Activated CD8-positive, alpha-beta T cell treated with anti-CD3 and anti-CD28 coated beads for 36 hours (primary cell): ENCODE measurements around the gene FGFRL1. TPM values are rescaled to one million over a fixed set of nuclear protein-coding genes. Genes with fewer than 3 reads are reported as not detected.

Experiments
- ATAC-seq: fragments of 200-7000 bp; cut with Tn5 transposase; one replicate; pipeline ENCODE4 v1.10.0; 2021; ENCODE audit warnings: mild to moderate bottlenecking, moderate library complexity
- CTCF ChIA-PET: fragments of 350-600 bp; sonication (Branson Sonifier 250); formaldehyde crosslinking; loops from one replicate; lab custom pipeline; 2021; ENCODE audit warnings: antibody characterized with exemption; lab: Charles Lee
- POLR2A ChIA-PET: fragments of 350-600 bp; sonication (Branson Sonifier 250); formaldehyde crosslinking; loops from one replicate; lab custom pipeline; 2021; ENCODE audit warnings: antibody characterized with exemption; lab: Charles Lee
- DNase-seq: peaks from one replicate; pipeline ENCODE4 v3.0.0-alpha.2; 2020
- H3K27ac Mint-ChIP-seq: one replicate; pipeline ENCODE4 v1.8.0; 2021; ENCODE audit warnings: mild to moderate bottlenecking, mixed read lengths
- H3K27me3 Mint-ChIP-seq: one replicate; pipeline ENCODE4 v1.8.0; 2021; ENCODE audit warnings: mixed read lengths
- H3K36me3 Mint-ChIP-seq: one replicate; pipeline ENCODE4 v1.8.0; 2021; ENCODE audit warnings: low read depth, mixed read lengths
- H3K4me1 Mint-ChIP-seq: one replicate; pipeline ENCODE4 v1.8.0; 2021; ENCODE audit warnings: low read depth, mixed read lengths
- H3K4me3 Mint-ChIP-seq: one replicate; pipeline ENCODE4 v1.8.0; 2021; ENCODE audit warnings: mild to moderate bottlenecking, moderate library complexity, mixed read lengths
- H3K9me3 Mint-ChIP-seq: one replicate; pipeline ENCODE4 v1.8.0; 2021; ENCODE audit warnings: mixed read lengths
- CTCF ChIP-seq: fragments of 200-600 bp; IDR thresholded peaks from one replicate; pipeline ENCODE4 v1.8.0; 2022; ENCODE audit warnings: antibody characterized with exemption, mild to moderate bottlenecking
- intact Hi-C: fragments of 100-400 bp; cut with micrococcal nuclease; formaldehyde crosslinking; loops from one replicate; pipeline ENCODE4 v1.10.0; 2022
- total RNA-seq, 2 experiments: library from RNA; stranded (reverse); gene quantifications; one replicate each; pipeline ENCODE4 v1.2.3, GENCODE V29; 2021

The FGFRL1 gene
- total RNA-seq, 2 experiments from 2014 or later: 16.2 to 18.0 TPM

DNA sequence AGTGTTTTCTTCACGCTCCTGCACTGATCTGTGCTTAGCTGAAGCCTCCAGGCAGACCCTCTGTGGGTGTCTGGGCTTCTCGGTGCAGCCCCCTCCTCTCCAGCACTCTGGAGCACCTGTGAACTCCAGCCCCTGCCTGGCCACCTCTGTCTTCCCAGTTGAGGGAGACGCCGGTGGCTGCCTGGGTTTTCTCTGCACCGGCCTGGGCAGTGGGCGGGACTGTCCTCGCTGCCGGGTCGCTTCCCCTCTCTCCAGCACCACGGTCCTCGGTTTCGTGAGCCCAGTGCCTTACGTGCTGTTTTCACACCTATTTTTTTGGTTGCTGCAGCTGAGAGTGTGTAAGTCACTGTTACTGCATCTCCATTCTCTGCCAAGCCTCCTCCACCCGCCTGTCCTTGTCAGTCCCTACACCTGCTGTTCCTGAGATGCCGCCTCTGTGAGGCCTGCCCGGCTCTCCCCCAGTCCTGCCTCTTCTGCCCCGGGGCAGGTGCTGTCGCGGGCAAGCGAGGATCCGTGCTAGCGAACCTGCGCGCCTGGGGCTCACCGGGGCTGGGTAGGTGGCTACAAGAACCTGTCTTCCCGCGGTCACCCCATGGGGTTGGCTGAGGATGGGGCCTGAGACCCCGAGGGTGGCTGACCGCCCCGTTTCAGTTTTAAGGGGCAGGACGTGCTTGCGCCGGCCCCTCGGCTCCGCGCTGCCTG lies 2.4 kb upstream of the FGFRL1 start:
- intact Hi-C loops: no loop called here
- Mint-ChIP-seq H3K27ac (no peak overlapping the region), H3K27me3 (peaks cover 36% of the 10 kb centered on the region), H3K4me3 (peak overlapping the region; percentile 55), H3K9me3 (peaks cover 2% of the 10 kb centered on the region), H3K4me1 (peaks cover 8% of the 10 kb centered on the region), H3K36me3 (peaks cover 4% of the 10 kb centered on the region)
- CTCF ChIA-PET: interaction anchor here (1.3 kb wide), 1 partner anchor 75 kb away, joined by 3 read pairs; no protein-coding TSS in a partner anchor
- POLR2A ChIA-PET: interaction anchor here (0.8 kb wide), 1 partner anchor 227 kb away, joined by 4 read pairs; no protein-coding TSS in a partner anchor
- DNase-seq (peak; percentile 42), ATAC-seq (no peak)
- no peak for TF ChIP-seq CTCF

DNA sequence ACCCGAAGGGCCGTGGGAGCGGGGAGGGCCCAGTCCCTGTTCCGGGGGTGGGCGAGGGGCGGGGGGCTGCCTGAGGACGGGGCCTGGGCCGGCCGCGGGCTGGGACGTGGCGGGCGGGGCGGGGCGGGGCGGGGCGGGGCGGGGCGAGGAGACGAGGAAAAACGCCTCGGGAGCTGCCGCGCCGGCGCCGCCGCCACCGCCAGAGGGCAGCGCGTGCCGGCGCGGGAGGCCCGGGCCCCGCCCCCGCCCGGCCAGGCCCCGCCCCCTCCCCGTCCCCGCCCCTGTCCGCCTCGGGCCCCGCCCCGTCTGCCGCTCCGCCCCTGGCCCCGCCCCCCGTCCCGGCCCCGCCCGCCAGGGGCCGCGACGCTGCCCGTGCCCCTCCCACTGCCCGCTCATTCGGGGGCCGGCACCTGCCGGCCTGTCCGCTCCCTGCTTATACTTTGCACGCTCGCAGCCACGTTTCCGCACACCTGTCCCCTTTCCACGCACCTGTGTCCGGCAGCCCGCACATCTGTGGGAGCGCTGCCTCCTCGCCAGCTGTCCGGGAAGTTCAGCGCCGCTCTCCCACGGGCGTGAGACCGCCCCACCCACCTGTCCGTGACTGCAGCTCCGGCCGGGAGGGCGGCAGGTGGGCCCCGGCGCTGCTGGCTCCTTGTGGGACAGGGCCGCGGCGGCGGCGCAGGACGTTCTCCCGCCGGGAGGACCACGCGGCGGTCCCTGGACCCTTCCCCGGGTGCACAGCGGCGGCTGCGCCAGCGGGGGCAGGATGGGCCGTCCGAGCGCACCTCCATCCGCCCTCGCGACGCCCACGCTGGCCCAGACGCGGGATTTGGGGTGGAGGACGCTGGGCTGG lies 1.7 kb upstream of the FGFRL1 start:
- intact Hi-C loops: no loop called here

DNA sequence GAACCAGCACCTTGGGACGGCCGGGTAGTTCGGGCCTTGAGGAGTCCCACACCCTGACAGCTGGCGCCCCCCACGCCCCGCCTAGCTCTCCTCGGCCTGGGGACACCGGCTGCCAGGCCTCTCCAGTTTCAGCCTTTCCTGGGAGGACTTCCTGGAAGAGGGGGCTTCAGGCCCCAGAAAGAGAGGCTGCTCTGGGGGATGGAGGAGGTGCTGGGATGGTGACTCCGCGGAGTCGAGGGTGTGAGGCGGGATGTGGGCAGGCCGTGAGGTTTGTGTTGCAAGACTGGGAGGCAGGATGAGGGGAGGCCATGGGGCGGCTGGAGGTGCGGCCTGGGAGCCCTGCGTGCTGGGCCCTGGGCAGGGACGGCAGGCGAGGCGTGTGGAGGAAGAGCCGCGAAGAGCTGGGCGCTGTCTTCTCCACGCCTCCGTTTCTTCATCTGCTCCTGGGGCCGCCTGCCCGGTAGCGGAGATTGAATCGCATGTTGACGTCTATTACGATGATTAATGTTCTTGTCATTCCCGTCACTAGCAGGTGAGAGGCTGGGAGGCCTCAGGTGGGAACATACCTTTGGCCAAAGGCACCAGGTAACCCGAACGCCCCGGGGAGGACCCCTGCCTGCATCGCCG lies 918 bp upstream of the FGFRL1 start:
- Mint-ChIP-seq H3K4me3 (peak overlapping the region; percentile 62), H3K36me3 (peaks cover 4% of the 10 kb centered on the region), H3K27me3 (peaks cover 30% of the 10 kb centered on the region), H3K4me1 (peaks cover 8% of the 10 kb centered on the region), H3K27ac (peak overlapping the region; percentile 65), H3K9me3 (peaks cover 2% of the 10 kb centered on the region)
- intact Hi-C loops: no loop called here
- CTCF ChIA-PET: interaction anchor here (0.7 to 1.2 kb wide), 5 partner anchors 53 to 327 kb away, joined by 3 read pairs; partner anchors contain the start of genes GAK and TMEM175
- POLR2A ChIA-PET: interaction anchor here (0.6 to 1.5 kb wide), 3 partner anchors 24 to 129 kb away, joined by 3 to 6 read pairs (median 3); partner anchors contain the start of genes GAK, IDUA and TMEM175
- DNase-seq (peak; percentile 89), ATAC-seq (peak; percentile 60)
- no peak for TF ChIP-seq CTCF

More for the DNA sequence above, 1.7 kb upstream of the FGFRL1 start:
- ATAC-seq (peak; percentile 62), DNase-seq (peak; percentile 72)
- peaks cover 31% of the 10 kb centered on the region for H3K27me3 Mint-ChIP-seq
- peaks cover 4% of the 10 kb centered on the region for H3K36me3 Mint-ChIP-seq
- ChIA-PET POLR2A (interaction anchor here (0.8 to 1.5 kb wide), 2 partner anchors 23 to 228 kb away, joined by 4 to 6 read pairs; partner anchors contain the start of gene IDUA), CTCF (interaction anchor here (0.6 to 1.3 kb wide), 6 partner anchors 22 to 326 kb away, joined by 3 read pairs; partner anchors contain the start of genes GAK and TMEM175)
- peaks cover 8% of the 10 kb centered on the region for H3K4me1 Mint-ChIP-seq
- peaks cover 2% of the 10 kb centered on the region for H3K9me3 Mint-ChIP-seq
- peak; percentile 50 for TF ChIP-seq CTCF
- no peak overlapping the region for H3K27ac Mint-ChIP-seq
- H3K4me3 Mint-ChIP-seq: peak overlapping the region; percentile 63

DNA sequence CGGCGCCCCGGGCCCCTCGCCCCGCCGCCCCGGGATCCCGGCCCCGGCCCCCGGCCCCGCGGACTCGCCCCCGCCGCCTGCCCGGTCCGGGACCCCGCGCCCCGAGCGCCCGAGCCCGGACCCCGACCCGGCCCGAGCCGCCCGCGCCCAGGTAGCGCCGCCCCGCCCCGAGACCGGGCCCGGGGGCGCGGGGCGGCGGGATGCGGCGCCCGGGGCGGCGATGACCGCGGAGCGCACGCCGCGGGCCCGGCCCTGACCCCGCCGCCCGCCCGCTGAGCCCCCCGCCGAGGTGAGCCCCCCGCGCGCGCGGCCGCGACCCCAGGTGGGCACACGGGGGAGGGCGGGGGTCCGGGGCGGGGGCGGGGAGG lies 224 bp downstream of the FGFRL1 start:
- CTCF ChIA-PET: no interaction called here
- no peak for TF ChIP-seq CTCF
- ATAC-seq (no peak), DNase-seq (no peak)
- intact Hi-C loops: no loop called here
- H3K4me3 Mint-ChIP-seq: no peak overlapping the region
- POLR2A ChIA-PET: no interaction called here
- H3K27ac Mint-ChIP-seq: no peak overlapping the region
- peaks cover 2% of the 10 kb centered on the region for H3K9me3 Mint-ChIP-seq
- peaks cover 23% of the 10 kb centered on the region for H3K27me3 Mint-ChIP-seq
- peaks cover 8% of the 10 kb centered on the region for H3K4me1 Mint-ChIP-seq
- peaks cover 4% of the 10 kb centered on the region for H3K36me3 Mint-ChIP-seq
